ENCODE measurements around the gene ATP6V1F.

Gene ATP6V1F

GRCh38 chr7:128889121-128889520 lies 26.5 kb downstream of the ATP6V1F start:
- no peak overlapping the region; the same call in 1 of the 2 replicates for H3K27ac ChIP-seq
- TF ChIP-seq ZFX (IDR thresholded peaks at IDR 0.05; ENCODE audit: borderline replicate concordance), result no peak
- TF ChIP-seq, protein P1, sequence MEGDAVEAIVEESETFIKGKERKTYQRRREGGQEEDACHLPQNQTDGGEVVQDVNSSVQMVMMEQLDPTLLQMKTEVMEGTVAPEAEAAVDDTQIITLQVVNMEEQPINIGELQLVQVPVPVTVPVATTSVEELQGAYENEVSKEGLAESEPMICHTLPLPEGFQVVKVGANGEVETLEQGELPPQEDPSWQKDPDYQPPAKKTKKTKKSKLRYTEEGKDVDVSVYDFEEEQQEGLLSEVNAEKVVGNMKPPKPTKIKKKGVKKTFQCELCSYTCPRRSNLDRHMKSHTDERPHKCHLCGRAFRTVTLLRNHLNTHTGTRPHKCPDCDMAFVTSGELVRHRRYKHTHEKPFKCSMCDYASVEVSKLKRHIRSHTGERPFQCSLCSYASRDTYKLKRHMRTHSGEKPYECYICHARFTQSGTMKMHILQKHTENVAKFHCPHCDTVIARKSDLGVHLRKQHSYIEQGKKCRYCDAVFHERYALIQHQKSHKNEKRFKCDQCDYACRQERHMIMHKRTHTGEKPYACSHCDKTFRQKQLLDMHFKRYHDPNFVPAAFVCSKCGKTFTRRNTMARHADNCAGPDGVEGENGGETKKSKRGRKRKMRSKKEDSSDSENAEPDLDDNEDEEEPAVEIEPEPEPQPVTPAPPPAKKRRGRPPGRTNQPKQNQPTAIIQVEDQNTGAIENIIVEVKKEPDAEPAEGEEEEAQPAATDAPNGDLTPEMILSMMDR (IDR thresholded peaks at IDR 0.05), result no peak

GRCh38 chr7:128890306-128891109 lies 27.9 kb downstream of the ATP6V1F start:
- H3K27ac ChIP-seq, result no peak overlapping the region
- TF ChIP-seq, protein P1 (IDR thresholded peaks at IDR 0.05), result no peak
- TF ChIP-seq ZFX (IDR thresholded peaks at IDR 0.05; ENCODE audit: borderline replicate concordance), result no peak

- H3K27ac ChIP-seq, result no peak overlapping the region
- TF ChIP-seq, protein P1 (IDR thresholded peaks at IDR 0.05), result peak; percentile 46
- TF ChIP-seq ZFX (IDR thresholded peaks at IDR 0.05; ENCODE audit: borderline replicate concordance), result no peak
Observed at GRCh38 chr7:128891110-128891941, 28.7 kb downstream of the ATP6V1F start.

DNA sequence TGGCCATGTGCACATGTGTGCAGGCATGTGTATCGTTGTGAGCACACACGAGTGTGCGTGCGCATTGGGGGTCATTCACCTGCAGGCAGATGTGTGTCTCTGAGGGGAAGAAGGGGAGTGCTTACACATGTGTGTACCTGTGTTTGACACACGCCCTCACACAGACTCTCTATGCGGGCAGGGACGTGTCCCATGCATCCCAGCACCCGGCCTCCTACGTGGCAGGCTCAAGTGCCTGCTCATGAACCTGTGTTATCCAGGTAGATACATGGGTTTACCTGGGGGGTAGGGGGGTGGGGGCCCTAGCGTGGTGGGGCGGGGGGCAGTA lies 29.2 kb downstream of the ATP6V1F start:
- H3K27ac ChIP-seq, result no peak overlapping the region
- TF ChIP-seq ZFX (IDR thresholded peaks at IDR 0.05; ENCODE audit: borderline replicate concordance), result no peak
- TF ChIP-seq, protein P1 (IDR thresholded peaks at IDR 0.05), result no peak

GRCh38 chr7:128892521-128893250 lies 30.0 kb downstream of the ATP6V1F start:
- TF ChIP-seq, protein P1 (IDR thresholded peaks at IDR 0.05), result no peak
- TF ChIP-seq ZFX (IDR thresholded peaks at IDR 0.05; ENCODE audit: borderline replicate concordance), result no peak

DNA sequence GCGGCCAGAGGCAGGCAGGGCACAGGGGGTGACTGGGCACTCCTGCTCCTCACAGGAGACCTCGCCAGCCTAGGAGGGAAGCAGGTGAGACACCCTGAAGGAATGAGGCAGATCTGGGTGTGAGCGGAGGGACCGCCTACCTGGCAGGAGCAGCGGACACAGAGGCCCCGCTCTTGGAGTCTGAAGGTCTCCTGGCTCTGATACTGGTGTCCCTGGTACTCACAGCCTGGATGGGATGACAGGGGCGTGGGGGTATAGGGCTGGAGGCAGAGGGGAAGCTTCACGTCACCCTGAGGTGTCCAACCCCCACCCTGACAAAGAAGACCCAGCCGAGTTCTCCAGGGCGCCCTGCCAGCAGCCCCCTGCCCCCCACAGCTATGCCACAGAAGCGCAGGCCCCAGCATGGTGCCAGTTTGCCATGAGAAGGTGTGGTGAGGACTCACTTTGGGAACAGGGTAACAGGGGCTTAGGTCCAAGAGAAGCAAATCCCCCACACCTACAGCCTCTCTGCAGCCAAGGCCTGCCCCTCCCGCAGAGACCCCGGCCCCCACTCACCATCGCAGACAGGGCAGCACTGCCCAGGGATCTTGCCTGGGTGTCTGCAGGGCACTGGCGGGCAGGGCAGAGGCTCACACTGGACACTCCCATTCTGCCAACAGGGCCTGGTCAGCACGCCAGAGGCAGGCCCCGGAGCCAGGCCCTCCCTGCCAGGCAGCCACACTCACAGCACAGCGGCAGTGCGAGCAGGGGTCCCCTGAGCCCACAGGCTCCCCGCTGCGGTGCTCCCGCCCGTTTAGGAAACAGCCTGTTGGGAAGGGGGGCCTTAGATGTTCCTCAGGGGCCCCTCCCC lies 30.8 kb downstream of the ATP6V1F start:
- TF ChIP-seq, protein P1 (IDR thresholded peaks at IDR 0.05), result no peak
- no peak for TF ChIP-seq ZFX (IDR thresholded peaks at IDR 0.05; ENCODE audit: borderline replicate concordance)
- H3K27ac ChIP-seq, result no peak overlapping the region

More at GRCh38 chr7:128892521-128893250, 30.0 kb downstream of the ATP6V1F start:
- H3K27ac ChIP-seq, result no peak overlapping the region

All from 22Rv1 (cell line).